Medulla oblongata (tissue), 1 donor: ENCODE measurements around the gene ATP5ME.
"Not testable (repeated sequence)": the region's sequence is repeated elsewhere in the genome, so short reads cannot be mapped to it uniquely, and the experiment has no call there.

Source experiments
- DNase-seq: peaks from one replicate; pipeline ENCODE4 v3.0.0-alpha.2; 2015; ENCODE audit errors: extremely low spot score

ATP5ME gene

DNA sequence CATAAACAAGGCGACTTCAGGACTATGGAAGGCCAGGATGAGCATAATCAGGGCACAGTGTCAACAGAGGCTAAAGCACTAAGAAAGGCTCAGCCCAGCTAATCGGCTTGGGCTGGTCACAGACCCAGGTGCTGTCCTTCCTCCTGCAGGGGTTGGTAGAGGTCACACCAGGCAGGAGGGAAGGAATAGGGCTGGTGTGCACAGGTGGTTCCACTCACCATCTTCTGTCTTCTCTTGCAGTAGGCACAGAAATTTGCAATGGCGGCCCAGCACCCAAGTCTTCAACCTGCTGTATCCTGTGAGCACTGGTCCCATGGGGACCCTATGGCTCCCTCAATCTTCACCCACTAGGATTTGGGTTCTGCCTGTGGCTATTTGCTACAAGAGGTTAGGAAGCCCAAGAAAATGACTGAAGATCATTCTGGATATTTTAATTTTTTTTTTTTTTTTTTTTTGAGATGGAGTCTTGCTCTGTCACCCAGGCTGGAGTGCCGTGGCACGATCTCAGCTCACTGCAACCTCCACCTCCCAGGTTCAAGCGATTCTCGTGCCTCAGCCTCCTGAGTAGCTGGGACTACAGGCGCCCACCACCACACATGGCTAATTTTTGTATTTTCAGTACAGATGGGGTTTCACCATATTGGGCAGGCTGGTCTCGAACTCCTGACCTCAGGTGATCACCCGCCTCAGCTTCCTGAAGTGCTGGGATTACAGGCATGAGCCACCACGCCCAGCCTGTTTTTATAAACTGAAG is 4.1 kb downstream of the ATP5ME start:
- not testable (repeated sequence) for DNase-seq

GRCh38 chr4:668219-668618 is 5.9 kb downstream of the ATP5ME start:
- not testable (repeated sequence) for DNase-seq

- no peak for DNase-seq
Measured at GRCh38 chr4:667545-667925, 6.5 kb downstream of the ATP5ME start.

DNA sequence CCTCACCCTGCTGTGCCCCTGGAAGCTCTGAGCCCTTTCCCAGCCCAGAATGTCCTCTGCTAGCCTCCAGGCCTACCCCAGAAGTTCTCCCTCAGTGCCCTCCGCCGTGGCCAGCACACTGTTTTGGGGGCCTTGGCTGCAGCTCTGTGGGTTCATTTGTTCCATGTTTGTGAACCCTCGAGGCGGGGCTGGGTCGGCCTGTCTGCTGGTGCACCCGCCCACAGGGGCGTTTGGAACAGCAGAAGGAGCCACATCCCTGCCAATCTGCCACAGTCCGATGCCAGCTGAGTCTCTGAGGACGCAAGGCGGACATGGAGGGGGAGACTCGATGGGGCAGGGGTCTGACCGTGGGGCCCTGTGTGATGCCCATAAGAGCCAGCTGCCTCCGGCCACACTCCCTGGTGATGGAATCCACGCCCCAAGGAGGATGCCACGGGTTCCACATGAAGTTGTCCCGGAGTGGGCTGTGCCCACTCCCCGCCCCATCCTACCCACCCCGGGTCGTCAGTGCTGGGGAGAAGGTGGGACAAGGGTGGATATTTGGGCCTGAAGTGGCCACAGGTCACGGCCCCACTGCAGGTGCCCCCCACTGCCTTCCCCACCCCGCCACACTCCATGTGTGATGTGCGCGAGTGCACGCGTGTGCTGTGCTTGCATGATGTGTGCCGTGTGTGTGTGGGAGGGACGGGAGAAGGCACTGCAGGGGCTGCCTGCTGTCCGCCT is 7.1 kb downstream of the ATP5ME start:
- DNase-seq: no peak

DNA sequence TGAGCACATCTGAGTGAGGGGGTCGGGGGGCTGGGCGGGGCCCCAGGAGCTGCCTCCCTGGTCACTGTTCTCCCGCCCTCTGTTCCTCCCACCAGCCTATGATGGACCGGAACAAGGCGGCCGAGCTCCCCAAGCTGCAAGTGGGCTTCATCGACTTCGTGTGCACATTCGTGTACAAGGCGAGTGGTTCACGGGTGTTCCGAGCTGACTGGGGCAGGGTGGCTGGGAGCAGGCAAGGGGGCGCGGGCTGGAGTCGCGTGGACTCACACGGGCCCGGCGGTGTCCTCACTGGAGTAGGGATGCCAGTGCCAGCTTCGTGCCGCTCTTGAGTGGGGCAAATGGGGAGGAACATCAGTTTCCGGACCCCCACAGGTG is 7.7 kb downstream of the ATP5ME start:
- no peak for DNase-seq

- DNase-seq: no peak
Measured at GRCh38 chr4:665751-666435, 8.2 kb downstream of the ATP5ME start.

DNA sequence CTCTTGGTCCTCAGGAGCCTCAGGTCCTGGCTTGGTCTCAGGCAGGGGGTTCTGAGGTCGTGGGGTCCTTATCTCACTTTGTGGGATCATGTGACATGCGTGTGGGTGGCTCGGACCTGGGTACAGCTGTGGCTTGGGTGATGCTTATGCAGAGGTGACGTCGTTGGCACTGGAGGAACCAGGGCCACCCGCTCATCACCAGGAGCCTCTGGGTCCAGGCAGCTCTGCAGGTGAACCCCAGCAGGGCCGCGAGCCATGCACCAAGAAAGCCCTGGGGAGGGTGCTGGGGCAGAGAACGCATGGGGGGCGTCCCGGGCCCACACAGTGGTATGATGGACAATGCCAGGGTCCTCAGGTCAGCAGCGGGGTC is 8.7 kb downstream of the ATP5ME start:
- no peak for DNase-seq

GRCh38 chr4:664713-665231 is 9.3 kb downstream of the ATP5ME start:
- no peak for DNase-seq

DNA sequence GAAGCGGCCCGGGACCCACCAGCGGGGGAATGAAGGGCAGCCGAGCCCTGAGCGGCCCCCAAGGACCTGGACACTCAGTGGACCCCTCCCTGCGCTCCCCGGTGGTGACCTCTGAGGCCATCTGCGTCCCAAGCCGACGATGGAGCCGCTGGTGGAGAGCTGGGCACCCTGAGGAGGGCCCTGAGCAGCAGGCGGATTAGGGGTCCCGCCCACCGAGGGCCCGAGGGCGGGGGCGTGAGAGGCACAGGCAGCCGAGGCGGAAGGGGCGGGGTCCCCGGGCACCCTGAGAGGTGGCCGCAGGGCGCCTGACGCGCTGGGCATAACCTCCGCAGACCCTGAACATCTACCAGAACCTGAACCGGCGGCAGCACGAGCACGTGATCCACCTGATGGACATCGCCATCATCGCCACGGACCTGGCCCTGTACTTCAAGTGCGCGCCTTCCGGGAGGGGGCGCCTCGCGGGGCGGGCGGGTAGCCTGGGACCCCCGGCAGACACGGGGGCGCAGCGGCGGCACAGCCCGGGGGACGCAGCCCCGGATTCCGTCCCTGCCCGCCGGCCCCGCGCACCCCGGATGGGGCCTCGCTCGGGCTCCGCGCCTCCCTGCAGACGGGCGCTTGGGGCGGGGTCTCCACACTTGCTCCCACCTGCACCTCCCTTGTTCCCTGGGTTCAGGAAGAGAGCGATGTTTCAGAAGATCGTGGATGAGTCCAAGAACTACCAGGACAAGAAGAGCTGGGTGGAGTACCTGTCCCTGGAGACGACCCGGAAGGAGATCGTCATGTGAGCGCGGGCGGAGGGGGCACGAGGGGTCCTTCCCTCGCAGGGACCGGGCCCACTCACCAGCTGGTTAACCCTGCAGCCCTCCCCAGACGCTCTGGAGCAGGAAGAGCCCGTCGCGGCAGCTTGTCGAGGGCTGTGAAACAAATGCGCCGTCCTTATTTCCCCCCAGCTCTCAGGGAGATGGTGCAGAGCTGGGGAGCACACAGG is 10.3 kb downstream of the ATP5ME start:
- DNase-seq: peak; percentile 37

GRCh38 chr4:663046-663437 is 11.0 kb downstream of the ATP5ME start:
- DNase-seq: no peak

GRCh38 chr4:661881-662761 is 12.0 kb downstream of the ATP5ME start:
- no peak for DNase-seq

DNA sequence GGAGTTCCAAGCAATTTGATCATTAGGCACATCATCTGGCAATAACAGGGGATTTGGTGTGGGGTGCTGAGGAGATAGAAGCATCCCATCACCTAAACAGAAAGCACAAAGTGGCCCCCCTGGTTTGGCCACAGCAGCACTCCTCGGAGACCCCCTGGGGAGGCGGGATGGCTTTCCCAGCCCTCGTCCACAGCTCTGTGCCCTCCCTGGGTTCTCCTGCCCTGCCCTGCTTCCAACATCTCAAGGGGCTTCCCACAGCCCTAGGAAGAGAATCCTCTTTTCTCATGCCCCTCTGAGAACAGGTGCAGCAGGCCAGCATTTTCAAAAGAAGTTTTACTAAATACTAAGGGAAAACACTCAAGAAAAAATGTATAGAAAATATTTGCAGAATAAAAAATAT is 12.8 kb downstream of the ATP5ME start:
- no peak for DNase-seq

DNA sequence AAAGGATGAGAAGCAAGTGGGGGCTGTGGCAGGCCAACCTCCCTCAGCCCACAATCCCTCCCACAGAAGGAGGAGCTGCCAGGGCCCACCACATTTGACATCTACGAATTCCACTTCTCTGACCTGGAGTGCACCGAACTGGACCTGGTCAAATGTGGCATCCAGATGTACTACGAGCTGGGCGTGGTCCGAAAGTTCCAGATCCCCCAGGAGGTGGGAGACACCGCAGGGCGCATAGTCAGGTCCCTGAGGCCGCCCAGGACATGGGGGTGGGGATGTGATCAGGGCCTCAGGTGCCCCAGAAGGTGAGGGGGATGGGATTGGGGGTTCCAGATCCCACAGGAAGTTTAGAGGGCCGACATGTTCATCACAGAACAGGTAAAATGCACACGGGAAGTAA is 13.7 kb downstream of the ATP5ME start:
- no peak for DNase-seq

DNA sequence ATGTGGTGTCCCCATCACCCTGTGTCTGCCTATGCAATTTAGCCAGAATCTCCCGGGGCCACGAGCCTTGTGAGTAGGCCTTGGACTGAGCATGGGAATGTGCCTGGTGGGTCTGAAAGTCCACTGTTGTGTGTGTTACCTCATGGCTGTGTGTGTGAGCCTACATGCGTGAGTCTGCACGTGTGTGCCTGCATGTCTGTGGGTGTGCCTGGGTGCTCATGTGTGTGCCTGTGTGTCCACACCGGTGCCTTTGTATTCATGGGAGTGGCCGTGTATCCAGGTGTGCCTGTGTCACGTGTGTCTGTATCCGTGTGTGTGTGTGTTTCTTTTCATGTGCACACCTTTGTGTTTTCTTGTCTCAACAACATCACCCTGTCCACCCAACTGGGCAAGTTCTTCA is 14.2 kb downstream of the ATP5ME start:
- no peak for DNase-seq

DNA sequence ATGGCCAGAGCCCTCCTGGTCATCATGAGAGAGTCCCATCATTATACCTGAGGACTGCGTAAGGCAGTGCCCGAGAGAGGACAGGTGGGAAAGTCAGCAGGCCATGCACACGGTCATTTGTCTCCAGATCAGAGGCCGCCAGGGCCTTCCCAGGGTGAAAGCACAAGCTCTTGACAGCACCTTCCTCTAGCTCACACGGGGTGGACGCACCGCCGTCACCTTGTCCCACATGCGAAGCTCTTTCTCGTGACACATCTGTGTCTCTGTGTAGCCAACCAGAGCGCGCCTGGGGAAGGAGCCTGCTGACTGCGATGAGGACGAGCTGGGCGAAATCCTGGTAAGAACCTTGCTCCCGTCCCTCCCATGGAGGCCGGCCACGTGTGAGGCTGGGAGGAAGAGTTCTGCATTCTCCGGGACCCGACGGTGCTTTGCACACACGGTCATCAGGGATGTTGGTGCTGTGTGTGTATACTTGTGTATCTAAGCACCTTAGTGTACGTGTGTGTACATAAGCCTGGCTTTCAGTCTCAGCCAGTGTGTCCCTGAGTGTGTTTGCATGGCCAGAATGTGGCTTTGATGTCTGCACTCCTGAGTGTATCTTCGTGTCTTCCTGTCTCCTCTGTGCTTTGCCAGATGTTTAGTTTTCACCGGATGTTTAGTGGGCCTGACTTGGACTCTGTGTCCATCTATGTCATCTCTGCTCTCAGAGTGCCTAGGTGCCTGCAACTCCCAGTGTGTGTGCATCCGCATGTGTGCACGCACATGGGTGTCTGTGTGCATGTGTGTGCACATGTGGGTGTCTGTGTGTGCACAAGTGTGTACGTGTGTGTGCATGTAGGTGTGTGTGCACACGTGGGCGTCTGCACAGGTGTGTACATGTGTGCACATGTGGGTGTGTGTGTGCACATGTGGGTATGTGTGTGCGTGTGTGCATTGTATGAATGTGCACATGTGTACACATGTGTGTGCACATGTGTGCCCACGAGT is 15.1 kb downstream of the ATP5ME start:
- no peak for DNase-seq

- no peak for DNase-seq
Measured at GRCh38 chr4:657834-658667, 16.0 kb downstream of the ATP5ME start.

- DNase-seq: no peak
Measured at GRCh38 chr4:657338-657833, 16.7 kb downstream of the ATP5ME start.
